Smooth muscle cell (in vitro differentiated cells): Measurements from ENCODE around the gene PHLPP1. TPM values are rescaled to one million over a fixed set of nuclear protein-coding genes. Genes with fewer than 3 reads are reported as not detected.
"Not testable (repeated sequence)": the region's sequence is repeated elsewhere in the genome, so short reads cannot be mapped to it uniquely, and the experiment has no call there.

Experiments
- DNase-seq: peaks from one replicate; lab custom pipeline; 2025; ENCODE audit not compliant: unreplicated experiment; lab: John Stamatoyannopoulos, UW
- H2AFZ ChIP-seq: fragments of 200-600 bp; sonication (generic); 2 replicates; pipeline ENCODE4 v1.6.0; 2016; ENCODE audit warnings: antibody characterized with exemption, low read depth, mild to moderate bottlenecking
- H3F3A ChIP-seq: fragments of 200-600 bp; sonication (generic); 2 replicates; pipeline ENCODE4 v1.6.0; 2017; ENCODE audit warnings: antibody characterized with exemption, low read depth
- H3K27ac ChIP-seq: fragments of 200-600 bp; sonication (generic); 2 replicates; pipeline ENCODE4 v1.5.1; 2016; ENCODE audit warnings: low read depth, mild to moderate bottlenecking
- H3K27me3 ChIP-seq: fragments of 200-600 bp; sonication (generic); 2 replicates; pipeline ENCODE4 v1.6.1; 2016; ENCODE audit warnings: low read depth, mild to moderate bottlenecking
- H3K36me3 ChIP-seq: fragments of 200-600 bp; sonication (generic); 2 replicates; pipeline ENCODE4 v1.5.1; 2016; ENCODE audit warnings: low read depth
- H3K4me1 ChIP-seq: fragments of 200-600 bp; sonication (generic); 2 replicates; pipeline ENCODE4 v1.5.1; 2016; ENCODE audit warnings: low read depth
- H3K4me2 ChIP-seq: fragments of 200-600 bp; sonication (generic); 2 replicates; pipeline ENCODE4 v1.6.0; 2016; ENCODE audit warnings: mild to moderate bottlenecking
- H3K4me3 ChIP-seq: fragments of 200-600 bp; sonication (generic); 2 replicates; pipeline ENCODE4 v1.5.1; 2016; ENCODE audit warnings: mild to moderate bottlenecking
- H3K79me2 ChIP-seq: fragments of 200-600 bp; sonication (generic); 2 replicates; pipeline ENCODE4 v1.6.0; 2016; ENCODE audit warnings: low read depth, mild to moderate bottlenecking
- H3K9ac ChIP-seq: fragments of 200-600 bp; sonication (generic); 2 replicates; pipeline ENCODE4 v1.6.0; 2016; ENCODE audit warnings: low read depth
- H3K9me3 ChIP-seq: fragments of 200-600 bp; sonication (generic); replicated peaks from 2 replicates; pipeline ENCODE4 v1.5.1; 2016; ENCODE audit warnings: low read depth
- H4K20me1 ChIP-seq: fragments of 200-600 bp; sonication (generic); 2 replicates; pipeline ENCODE4 v1.6.0; 2016; ENCODE audit warnings: low read depth
- CTCF ChIP-seq: fragments of 200-600 bp; sonication (generic); IDR thresholded peaks from 2 replicates; pipeline ENCODE4 v1.5.1; 2017; ENCODE audit warnings: borderline replicate concordance, mild to moderate bottlenecking, antibody characterized with exemption; ENCODE audit not compliant: insufficient read depth, poor library complexity, severe bottlenecking
- WGBS: methylation state at CpG from one replicate; pipeline ENCODE4 v1.1.7; 2016; ENCODE audit warnings: low lambda C conversion rate; 5-methylcytosine and 5-hydroxymethylcytosine counted together
- polyA plus RNA-seq: library from polyadenylated mRNA; unstranded; fragments of >200 nt; fragmentation: Nextera tagmentation; extraction: Ambion mirVana; gene quantifications from 2 replicates; pipeline ENCODE4 v1.2.1, GENCODE V29; 2016
- total RNA-seq: library from RNA; depleted of rRNA; stranded (reverse); fragments of >200 nt; gene quantifications from 2 replicates; pipeline ENCODE4 v1.2.3, GENCODE V29; 2014

The PHLPP1 gene
- total and polyA plus RNA-seq, 2 experiments from 2014 or later: 1.1 to 4.3 TPM

DNA sequence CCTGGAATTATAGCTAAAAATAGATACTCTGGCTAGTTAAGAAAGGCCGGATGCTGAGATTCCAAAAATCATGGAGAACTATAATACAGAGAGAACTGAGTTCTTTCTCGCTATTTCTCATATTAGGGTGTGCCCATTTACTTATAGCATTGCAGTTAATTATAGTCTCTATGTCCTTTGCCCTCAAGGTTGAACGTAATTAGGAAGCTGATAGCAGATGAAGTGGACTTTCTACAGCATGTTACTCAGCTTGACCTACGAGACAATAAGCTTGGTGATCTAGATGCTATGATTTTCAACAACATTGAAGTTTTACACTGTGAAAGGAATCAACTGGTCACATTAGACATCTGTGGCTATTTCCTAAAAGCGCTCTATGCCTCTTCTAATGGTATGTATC lies 187.4 kb downstream of the PHLPP1 start:
- H3K27me3 ChIP-seq: no peaks in the 10 kb centered on the region
- no peaks in the 10 kb centered on the region for H3K36me3 ChIP-seq
- H3K4me1 ChIP-seq: no peaks in the 10 kb centered on the region
- H3K4me2 ChIP-seq: no peak overlapping the region
- H3K9me3 ChIP-seq: no peaks in the 10 kb centered on the region
- H3K79me2 ChIP-seq: no peaks in the 10 kb centered on the region
- H3K4me3 ChIP-seq: no peak overlapping the region
- no peak overlapping the region for H3K27ac ChIP-seq
- no peaks in the 10 kb centered on the region for H4K20me1 ChIP-seq
- DNase-seq: no peak
- TF ChIP-seq CTCF: no peak
- H3K9ac ChIP-seq: no peak overlapping the region
- no peak overlapping the region for H2AFZ ChIP-seq
- 95% methylated on average over 5 of the region's 5 CpGs for WGBS
- no peaks in the 10 kb centered on the region for H3F3A ChIP-seq

DNA sequence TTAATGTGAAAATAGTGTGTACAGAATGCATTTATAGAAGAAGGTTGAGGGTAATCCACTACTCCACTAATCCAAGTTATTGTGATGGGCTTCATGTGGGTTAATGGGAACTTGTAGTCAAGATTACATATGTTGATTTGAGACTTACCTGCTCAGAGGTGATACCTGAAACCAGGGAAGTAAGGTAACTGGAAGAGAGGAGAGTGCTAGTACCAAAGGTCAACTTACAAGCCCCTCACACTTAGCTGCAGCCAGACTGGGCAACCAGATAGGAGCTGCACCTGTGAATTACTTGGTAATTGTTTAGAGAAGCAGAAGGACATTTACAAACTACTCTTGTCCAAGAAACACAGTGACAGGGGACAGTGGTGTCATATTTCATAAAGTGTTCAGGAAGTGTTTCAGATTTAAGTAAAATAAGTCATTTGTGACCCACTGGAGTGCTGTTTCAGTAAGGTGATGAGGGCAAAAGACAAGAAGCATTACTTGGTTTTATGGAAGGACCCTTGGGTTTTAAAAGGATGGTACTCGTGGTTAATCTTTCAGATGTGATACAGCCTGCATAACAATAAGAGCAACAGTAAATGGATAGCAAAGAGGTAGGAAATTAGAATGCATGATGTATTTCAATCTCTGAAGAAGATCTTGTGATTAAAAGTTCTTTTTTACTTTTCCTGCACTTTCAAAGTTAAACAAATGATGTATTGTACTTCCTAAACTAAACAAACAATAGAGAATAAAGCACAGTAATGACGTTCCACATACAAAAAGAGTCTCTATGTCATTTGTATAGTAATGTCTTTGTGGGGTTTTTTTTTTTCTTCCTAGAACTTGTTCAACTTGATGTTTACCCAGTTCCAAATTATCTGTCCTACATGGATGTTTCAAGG lies 189.3 kb downstream of the PHLPP1 start:
- TF ChIP-seq CTCF: no peak
- no peaks in the 10 kb centered on the region for H3K79me2 ChIP-seq
- H3K27ac ChIP-seq: no peak overlapping the region
- DNase-seq: no peak
- no peak overlapping the region for H3K4me2 ChIP-seq
- no peaks in the 10 kb centered on the region for H3K27me3 ChIP-seq
- no peaks in the 10 kb centered on the region for H3K36me3 ChIP-seq
- no peaks in the 10 kb centered on the region for H3K4me1 ChIP-seq
- no peaks in the 10 kb centered on the region for H3F3A ChIP-seq
- no peak overlapping the region for H3K4me3 ChIP-seq
- no peak overlapping the region for H3K9ac ChIP-seq
- WGBS: 86% methylated on average over 2 of the region's 2 CpGs
- no peak overlapping the region for H2AFZ ChIP-seq
- no peaks in the 10 kb centered on the region for H4K20me1 ChIP-seq
- H3K9me3 ChIP-seq: no peaks in the 10 kb centered on the region

GRCh38 chr18:62912885-62913284 lies 197.5 kb downstream of the PHLPP1 start:
- Histone ChIP-seq H3K79me2 (no peaks in the 10 kb centered on the region), H3K27me3 (no peaks in the 10 kb centered on the region), H4K20me1 (no peaks in the 10 kb centered on the region), H3K36me3 (no peaks in the 10 kb centered on the region), H3F3A (no peaks in the 10 kb centered on the region), H3K4me1 (no peaks in the 10 kb centered on the region), H3K4me3 (no peak overlapping the region), H2AFZ (no peak overlapping the region), H3K9ac (no peak overlapping the region), H3K4me2 (no peak overlapping the region), H3K9me3 (no peaks in the 10 kb centered on the region), H3K27ac (no peak overlapping the region)
- DNase-seq: no peak
- 31% methylated on average over 2 of the region's 2 CpGs for WGBS
- TF ChIP-seq CTCF: no peak

GRCh38 chr18:62913824-62914223 lies 198.5 kb downstream of the PHLPP1 start:
- not testable (repeated sequence) for H3K27me3 ChIP-seq, DNase-seq, H3K36me3 ChIP-seq, H3K4me1 ChIP-seq, H3K27ac ChIP-seq, H3K9ac ChIP-seq, H2AFZ ChIP-seq, H3K79me2 ChIP-seq, H3F3A ChIP-seq, H3K4me2 ChIP-seq, H3K9me3 ChIP-seq, H3K4me3 ChIP-seq, H4K20me1 ChIP-seq
- 95% methylated on average over 7 of the region's 7 CpGs for WGBS
